SK-N-SH (cell line): Measurements from ENCODE around the gene ATL1. TPM values are rescaled to one million over a fixed set of nuclear protein-coding genes. Genes with fewer than 3 reads are reported as not detected.

ENCODE experiments used
- CTCF ChIA-PET: fragments of 300-600, 350-600 bp; formaldehyde crosslinking; extraction: SDS; loops from one replicate; lab custom pipeline; 2021; lab: Yijun Ruan, JAX
- POLR2A ChIA-PET: fragments of 350-600 bp; sonication (Branson Sonifier 250); formaldehyde crosslinking; extraction: SDS; loops from one replicate; lab custom pipeline; 2020; ENCODE audit warnings: antibody characterized with exemption, inconsistent platforms; lab: Yijun Ruan, JAX
- DNase-seq: peaks from one replicate; pipeline ENCODE4 v3.0.0; 2012
- H2AFZ ChIP-seq: fragments of 200-600 bp; sonication (generic); 2 replicates; pipeline ENCODE4 v1.8.1; 2016; ENCODE audit warnings: antibody characterized with exemption, mild to moderate bottlenecking, low read depth
- H3F3A ChIP-seq: fragments of 200-600 bp; sonication (generic); replicated peaks from 2 replicates; pipeline ENCODE3; 2016; ENCODE audit warnings: antibody characterized with exemption, mild to moderate bottlenecking; ENCODE audit not compliant: insufficient read depth
- H3K27ac ChIP-seq, 2 experiments: fragments of 200-500 bp in 1 of 2; fragments of 200-600 bp in 1 of 2; sonication (Bioruptor generic) in 1 of 2; sonication (generic), shearing (Covaris generic) in 1 of 2; 2 replicates each; pipeline versions ENCODE4 v1.5.1 to v1.6.1; 2014 to 2016; ENCODE audit warnings: low read depth in 2 of 2, inconsistent platforms in 1 of 2, low read length in 1 of 2, mild to moderate bottlenecking in 1 of 2, mixed read lengths in 1 of 2
- H3K27me3 ChIP-seq: fragments of 200-600 bp; sonication (generic), shearing (Covaris generic); 2 replicates; pipeline ENCODE4 v1.6.1; 2016; ENCODE audit warnings: mixed run types; ENCODE audit not compliant: insufficient read depth
- H3K36me3 ChIP-seq, 2 experiments: fragments of 200-500 bp in 1 of 2; fragments of 200-600 bp in 1 of 2; sonication (Bioruptor generic) in 1 of 2; sonication (generic) in 1 of 2; replicated peaks in 1 of 2; 2 replicates each; pipeline versions ENCODE3 to v1.5.1; 2014 to 2016; ENCODE audit warnings: low read length in 1 of 2, mild to moderate bottlenecking in 1 of 2; ENCODE audit not compliant: insufficient read depth in 2 of 2, control insufficient read depth in 1 of 2
- H3K4me1 ChIP-seq, 2 experiments: fragments of 200-500 bp in 1 of 2; fragments of 200-600 bp in 1 of 2; sonication (Bioruptor generic) in 1 of 2; sonication (generic), shearing (Covaris generic) in 1 of 2; 2 replicates each; pipeline versions ENCODE4 v1.5.1 to v1.6.1; 2014 to 2016; ENCODE audit warnings: low read depth in 1 of 2, low read length in 1 of 2, mixed run types in 1 of 2; ENCODE audit not compliant: insufficient read depth in 2 of 2, control insufficient read depth in 1 of 2
- H3K4me2 ChIP-seq: fragments of 200-600 bp; sonication (generic), shearing (Covaris generic); 2 replicates; pipeline ENCODE4 v1.6.1; 2017; ENCODE audit warnings: mixed run types
- H3K4me3 ChIP-seq, 2 experiments: fragments of 200-500 bp in 1 of 2; fragments of 200-600 bp in 1 of 2; sonication (Bioruptor generic) in 1 of 2; sonication (generic), shearing (Covaris generic) in 1 of 2; 2 replicates each; pipeline versions ENCODE4 v1.5.1 to v1.8.1; 2014 to 2016; ENCODE audit warnings: low read depth in 2 of 2, inconsistent platforms in 1 of 2, low read length in 1 of 2, mild to moderate bottlenecking in 1 of 2, mixed read lengths in 1 of 2, moderate library complexity in 1 of 2
- H3K79me2 ChIP-seq: fragments of 200-600 bp; sonication (generic); 2 replicates; pipeline ENCODE4 v1.8.1; 2017; ENCODE audit warnings: mild to moderate bottlenecking; ENCODE audit not compliant: insufficient read depth
- H3K9ac ChIP-seq: fragments of 200-600 bp; sonication (generic); 2 replicates; pipeline ENCODE4 v1.6.1; 2017; ENCODE audit warnings: mixed run types
- H3K9me2 ChIP-seq: fragments of 200-600 bp; sonication (generic); 2 replicates; pipeline ENCODE4 v1.6.1; 2017; ENCODE audit warnings: mixed run types
- H3K9me3 ChIP-seq: fragments of 200-600 bp; sonication (generic); 2 replicates; pipeline ENCODE4 v1.6.1; 2017; ENCODE audit warnings: mixed run types, mild to moderate bottlenecking, moderate library complexity
- H4K20me1 ChIP-seq: fragments of 200-600 bp; sonication (generic); 2 replicates; pipeline ENCODE4 v1.6.1; 2017; ENCODE audit warnings: mild to moderate bottlenecking, mixed run types; ENCODE audit not compliant: insufficient read depth
- CHD2 ChIP-seq: fragments of 150-350 bp; IDR thresholded peaks from 2 replicates; pipeline ENCODE4 v1.6.1; 2018; ENCODE audit warnings: low read length; ENCODE audit not compliant: partially characterized antibody
- ELF1 ChIP-seq: IDR thresholded peaks from 2 replicates; pipeline ENCODE4 v1.4.0; 2012
- EZH2phosphoT487 ChIP-seq: fragments of 200-600 bp; sonication (generic); IDR thresholded peaks from 2 replicates; pipeline ENCODE4 v1.6.1; 2017; ENCODE audit warnings: low read depth, mixed run types, mild to moderate bottlenecking, antibody characterized with exemption, moderate library complexity, borderline replicate concordance
- GABPA ChIP-seq: IDR thresholded peaks from 2 replicates; pipeline ENCODE4 v1.4.0; 2012; ENCODE audit warnings: low read depth, mild to moderate bottlenecking
- GATA2 ChIP-seq: sonication (generic); formaldehyde crosslinking; IDR thresholded peaks from 2 replicates; pipeline ENCODE4 v1.5.0; 2020; ENCODE audit warnings: mild to moderate bottlenecking, missing genetic modification reagents
- JUND ChIP-seq: IDR thresholded peaks from 2 replicates; pipeline ENCODE4 v1.4.0; 2012
- MEF2A ChIP-seq: IDR thresholded peaks from 2 replicates; pipeline ENCODE4 v1.4.0; 2012; ENCODE audit warnings: low read depth, borderline replicate concordance
- MXI1 ChIP-seq: IDR thresholded peaks from 2 replicates; pipeline ENCODE4 v1.6.1; 2012; ENCODE audit warnings: mild to moderate bottlenecking, low read depth, low read length, improper control_type of control experiment
- NFIC ChIP-seq: IDR thresholded peaks from 2 replicates; pipeline ENCODE4 v1.4.0; 2012; ENCODE audit warnings: borderline replicate concordance
- NRF1 ChIP-seq: IDR thresholded peaks from 2 replicates; pipeline ENCODE4 v1.6.1; 2012; ENCODE audit warnings: low read depth, mild to moderate bottlenecking, low read length
- POLR2AphosphoS5 ChIP-seq: IDR thresholded peaks from 2 replicates; pipeline ENCODE4 v1.6.1; 2012; ENCODE audit warnings: low read depth, low read length
- RAD21 ChIP-seq: IDR thresholded peaks from 2 replicates; pipeline ENCODE4 v1.6.1; 2012; ENCODE audit warnings: mild to moderate bottlenecking, low read length
- RFX5 ChIP-seq: IDR thresholded peaks from 2 replicates; pipeline ENCODE4 v1.6.1; 2012; ENCODE audit warnings: mild to moderate bottlenecking, improper control_type of control experiment, low read length
- SIN3A ChIP-seq: IDR thresholded peaks from 2 replicates; pipeline ENCODE4 v1.6.1; 2012; ENCODE audit warnings: low read depth, mild to moderate bottlenecking, low read length, moderate library complexity, borderline replicate concordance
- SMC3 ChIP-seq: IDR thresholded peaks from 2 replicates; pipeline ENCODE4 v1.6.1; 2012; ENCODE audit warnings: low read depth, low read length, improper control_type of control experiment
- TCF12 ChIP-seq: IDR thresholded peaks from 2 replicates; pipeline ENCODE4 v1.4.0; 2012
- TEAD4 ChIP-seq: IDR thresholded peaks from 2 replicates; pipeline ENCODE4 v1.4.0; 2012; ENCODE audit warnings: mild to moderate bottlenecking, borderline replicate concordance; ENCODE audit not compliant: insufficient read depth
- YY1 ChIP-seq: IDR thresholded peaks from 2 replicates; pipeline ENCODE4 v1.4.0; 2012; ENCODE audit warnings: low read depth, mild to moderate bottlenecking
- WGBS: methylation state at CpG from one replicate; pipeline ENCODE4 v1.1.6; 2017; ENCODE audit warnings: low lambda C conversion rate; 5-methylcytosine and 5-hydroxymethylcytosine counted together
- polyA plus RNA-seq, 3 experiments: library from polyadenylated mRNA; depleted of rRNA; stranded (reverse); fragments of >200 nt; gene quantifications; 2 replicates each; pipeline ENCODE4 v1.2.3, GENCODE V29; 2012
- TF ChIP-seq, protein P1 (sequence below): IDR thresholded peaks from 2 replicates; pipeline ENCODE4; 2012
- TF ChIP-seq, protein P2 (sequence below): fragments of 150-350 bp; IDR thresholded peaks from 2 replicates; pipeline ENCODE4 v1.6.1; 2016; ENCODE audit warnings: mild to moderate bottlenecking, low read depth, low read length
- TF ChIP-seq, protein P3 (sequence below): IDR thresholded peaks from 2 replicates; pipeline ENCODE4 v1.6.1; 2012; ENCODE audit warnings: mild to moderate bottlenecking, low read depth, low read length, moderate library complexity
- TF ChIP-seq, protein P4 (sequence below): IDR thresholded peaks from 2 replicates; pipeline ENCODE4 v1.4.0; 2012; ENCODE audit warnings: low read depth
- TF ChIP-seq, protein P5 (sequence below): fragments of 150-350 bp; IDR thresholded peaks from 2 replicates; pipeline ENCODE4 v1.6.1; 2017; ENCODE audit warnings: antibody characterized with exemption, low read length, low read depth, borderline replicate concordance

Gene ATL1
- polyA plus RNA-seq, 1 of the 3 experiments (the other 2 are of a cell fraction): 7.3 TPM

DNA sequence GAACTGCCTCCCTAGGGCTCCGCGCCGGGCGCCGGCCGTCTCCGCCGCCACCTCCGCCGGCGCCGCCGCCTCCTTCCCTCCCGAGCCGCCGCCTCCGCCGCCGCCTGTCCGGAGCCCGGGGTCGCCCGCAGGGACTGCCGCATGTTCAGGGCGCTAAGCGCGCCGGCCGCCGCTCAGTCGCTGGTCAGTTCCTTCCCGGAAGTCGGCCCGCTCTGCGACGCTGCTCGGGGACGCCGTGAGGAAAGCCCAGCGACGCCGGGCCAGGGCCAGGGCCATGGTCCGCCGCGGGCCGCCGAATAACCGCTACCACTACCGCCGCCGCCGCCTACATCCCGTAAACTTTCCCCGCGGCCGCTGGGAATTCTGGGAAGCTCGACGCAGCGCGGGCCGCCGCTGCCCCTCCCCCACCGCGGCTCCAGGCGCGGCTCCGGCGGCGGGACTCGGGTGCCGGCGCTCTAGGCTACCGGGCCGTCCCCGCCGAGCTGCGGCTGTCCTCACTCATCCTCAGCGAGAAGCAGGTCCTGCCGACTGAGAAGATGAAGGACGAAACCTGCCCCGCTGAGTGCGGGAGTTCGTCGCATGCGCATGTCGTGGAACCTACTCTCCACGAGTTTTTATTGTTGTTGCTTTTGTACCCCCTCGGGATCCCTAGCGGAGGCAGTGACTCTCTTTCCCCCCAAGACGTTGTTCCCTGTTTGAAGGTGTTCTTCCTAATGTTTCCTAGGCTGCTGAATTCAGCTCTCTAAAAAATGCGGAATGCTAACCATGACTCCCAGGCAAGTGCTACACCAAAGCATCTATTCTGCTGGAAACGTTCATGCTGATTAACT is 108.3 kb downstream of the ATL1 start, which contains the start of gene SAV1:
Gene SAV1 (minus strand): TSS at position 311 of the 830 bp plus-strand sequence. CDS start 339 bp downstream, outside the sequence.
- POLR2A ChIA-PET: interaction anchor here (0.6 to 1.4 kb wide), 10 partner anchors 9 to 332 kb away, joined by 3 to 9 read pairs (median 4); partner anchors contain the start of gene ATL1
- H3K27ac ChIP-seq: peak within 1 kb of the TSS; percentile 89 to 95
- TF ChIP-seq, protein P1, sequence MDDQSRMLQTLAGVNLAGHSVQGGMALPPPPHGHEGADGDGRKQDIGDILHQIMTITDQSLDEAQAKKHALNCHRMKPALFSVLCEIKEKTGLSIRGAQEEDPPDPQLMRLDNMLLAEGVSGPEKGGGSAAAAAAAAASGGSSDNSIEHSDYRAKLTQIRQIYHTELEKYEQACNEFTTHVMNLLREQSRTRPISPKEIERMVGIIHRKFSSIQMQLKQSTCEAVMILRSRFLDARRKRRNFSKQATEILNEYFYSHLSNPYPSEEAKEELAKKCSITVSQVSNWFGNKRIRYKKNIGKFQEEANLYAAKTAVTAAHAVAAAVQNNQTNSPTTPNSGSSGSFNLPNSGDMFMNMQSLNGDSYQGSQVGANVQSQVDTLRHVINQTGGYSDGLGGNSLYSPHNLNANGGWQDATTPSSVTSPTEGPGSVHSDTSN: peak; percentile 8; the same call in 1 of the 2 replicates
- TF ChIP-seq RFX5: no peak
- TF ChIP-seq SMC3: no peak
- TF ChIP-seq, protein P2, sequence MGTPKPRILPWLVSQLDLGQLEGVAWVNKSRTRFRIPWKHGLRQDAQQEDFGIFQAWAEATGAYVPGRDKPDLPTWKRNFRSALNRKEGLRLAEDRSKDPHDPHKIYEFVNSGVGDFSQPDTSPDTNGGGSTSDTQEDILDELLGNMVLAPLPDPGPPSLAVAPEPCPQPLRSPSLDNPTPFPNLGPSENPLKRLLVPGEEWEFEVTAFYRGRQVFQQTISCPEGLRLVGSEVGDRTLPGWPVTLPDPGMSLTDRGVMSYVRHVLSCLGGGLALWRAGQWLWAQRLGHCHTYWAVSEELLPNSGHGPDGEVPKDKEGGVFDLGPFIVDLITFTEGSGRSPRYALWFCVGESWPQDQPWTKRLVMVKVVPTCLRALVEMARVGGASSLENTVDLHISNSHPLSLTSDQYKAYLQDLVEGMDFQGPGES: no peak
- no peak for TF ChIP-seq NFIC
- peak; percentile 69; the same call in 1 of the 2 replicates for TF ChIP-seq MXI1
- 0 out of 2 replicates have a peak, but pooled peaks have one; percentile 11 for TF ChIP-seq JUND
- TF ChIP-seq, protein P3, sequence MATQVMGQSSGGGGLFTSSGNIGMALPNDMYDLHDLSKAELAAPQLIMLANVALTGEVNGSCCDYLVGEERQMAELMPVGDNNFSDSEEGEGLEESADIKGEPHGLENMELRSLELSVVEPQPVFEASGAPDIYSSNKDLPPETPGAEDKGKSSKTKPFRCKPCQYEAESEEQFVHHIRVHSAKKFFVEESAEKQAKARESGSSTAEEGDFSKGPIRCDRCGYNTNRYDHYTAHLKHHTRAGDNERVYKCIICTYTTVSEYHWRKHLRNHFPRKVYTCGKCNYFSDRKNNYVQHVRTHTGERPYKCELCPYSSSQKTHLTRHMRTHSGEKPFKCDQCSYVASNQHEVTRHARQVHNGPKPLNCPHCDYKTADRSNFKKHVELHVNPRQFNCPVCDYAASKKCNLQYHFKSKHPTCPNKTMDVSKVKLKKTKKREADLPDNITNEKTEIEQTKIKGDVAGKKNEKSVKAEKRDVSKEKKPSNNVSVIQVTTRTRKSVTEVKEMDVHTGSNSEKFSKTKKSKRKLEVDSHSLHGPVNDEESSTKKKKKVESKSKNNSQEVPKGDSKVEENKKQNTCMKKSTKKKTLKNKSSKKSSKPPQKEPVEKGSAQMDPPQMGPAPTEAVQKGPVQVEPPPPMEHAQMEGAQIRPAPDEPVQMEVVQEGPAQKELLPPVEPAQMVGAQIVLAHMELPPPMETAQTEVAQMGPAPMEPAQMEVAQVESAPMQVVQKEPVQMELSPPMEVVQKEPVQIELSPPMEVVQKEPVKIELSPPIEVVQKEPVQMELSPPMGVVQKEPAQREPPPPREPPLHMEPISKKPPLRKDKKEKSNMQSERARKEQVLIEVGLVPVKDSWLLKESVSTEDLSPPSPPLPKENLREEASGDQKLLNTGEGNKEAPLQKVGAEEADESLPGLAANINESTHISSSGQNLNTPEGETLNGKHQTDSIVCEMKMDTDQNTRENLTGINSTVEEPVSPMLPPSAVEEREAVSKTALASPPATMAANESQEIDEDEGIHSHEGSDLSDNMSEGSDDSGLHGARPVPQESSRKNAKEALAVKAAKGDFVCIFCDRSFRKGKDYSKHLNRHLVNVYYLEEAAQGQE: peak; percentile 25; the same call in 1 of the 2 replicates
- peak; percentile 80; the same call in 1 of the 2 replicates for TF ChIP-seq SIN3A
- TF ChIP-seq MEF2A: no peak
- no peak for TF ChIP-seq RAD21
- TF ChIP-seq, protein P4, sequence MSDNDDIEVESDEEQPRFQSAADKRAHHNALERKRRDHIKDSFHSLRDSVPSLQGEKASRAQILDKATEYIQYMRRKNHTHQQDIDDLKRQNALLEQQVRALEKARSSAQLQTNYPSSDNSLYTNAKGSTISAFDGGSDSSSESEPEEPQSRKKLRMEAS: no peak
- TF ChIP-seq TCF12: no peak
- peak; percentile 61 for TF ChIP-seq YY1
- TF ChIP-seq GABPA: 0 out of 2 replicates have a peak, but pooled peaks have one; percentile 7
- TF ChIP-seq CHD2: peak; percentile 55
- peak; percentile 50; the same call in 1 of the 2 replicates for TF ChIP-seq NRF1
- peak; percentile 35; the same call in 1 of the 2 replicates for TF ChIP-seq ELF1
- TF ChIP-seq EZH2phosphoT487: no peak
- TF ChIP-seq, protein P5, sequence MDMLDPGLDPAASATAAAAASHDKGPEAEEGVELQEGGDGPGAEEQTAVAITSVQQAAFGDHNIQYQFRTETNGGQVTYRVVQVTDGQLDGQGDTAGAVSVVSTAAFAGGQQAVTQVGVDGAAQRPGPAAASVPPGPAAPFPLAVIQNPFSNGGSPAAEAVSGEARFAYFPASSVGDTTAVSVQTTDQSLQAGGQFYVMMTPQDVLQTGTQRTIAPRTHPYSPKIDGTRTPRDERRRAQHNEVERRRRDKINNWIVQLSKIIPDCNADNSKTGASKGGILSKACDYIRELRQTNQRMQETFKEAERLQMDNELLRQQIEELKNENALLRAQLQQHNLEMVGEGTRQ: no peak
- peak; percentile 99 for TF ChIP-seq POLR2AphosphoS5
- 0 out of 2 replicates have a peak, but pooled peaks have one; percentile 7 for TF ChIP-seq TEAD4
- TF ChIP-seq GATA2 (CRISPR knock-in tag): no peak

More for the DNA sequence above, 108.3 kb downstream of the ATL1 start, which contains the start of gene SAV1:
- peak within 1 kb of the TSS; percentile 89 for H3K9ac ChIP-seq
- H4K20me1 ChIP-seq: peaks cover 8% of the 10 kb centered on the region; the same call in 1 of the 2 replicates
- H3K9me3 ChIP-seq: no peaks in the 10 kb centered on the region
- WGBS: 0% methylated on average over 31 of the region's 92 CpGs
- H3K27me3 ChIP-seq: no peaks in the 10 kb centered on the region
- peaks cover 6% of the 10 kb centered on the region for H3F3A ChIP-seq
- peaks cover 43% of the 10 kb centered on the region for H3K79me2 ChIP-seq
- H3K36me3 ChIP-seq: peaks cover 7 to 14% of the 10 kb centered on the region in 2 experiments
- H3K9me2 ChIP-seq: no peaks in the 10 kb centered on the region
- peak within 1 kb of the TSS; percentile 32 for H2AFZ ChIP-seq
- H3K4me1 ChIP-seq: peaks cover 11 to 16% of the 10 kb centered on the region in 2 experiments
- peak; percentile 89 for DNase-seq
- peak within 1 kb of the TSS; percentile 94 for H3K4me2 ChIP-seq
- peak within 1 kb of the TSS; percentile 82 to 98 for H3K4me3 ChIP-seq
- CTCF ChIA-PET: interaction anchor here (1.3 kb wide), 1 partner anchor 68 kb away, joined by 3 read pairs; no protein-coding TSS in a partner anchor
